ENCODE data around the gene RPL13.
A peak's percentile ranks its signal among the peaks of the same experiment; 100 is the strongest.
"Not testable (repeated sequence)": the region's sequence is repeated elsewhere in the genome, so short reads cannot be mapped to it uniquely, and the experiment has no call there.

The RPL13 gene

DNA sequence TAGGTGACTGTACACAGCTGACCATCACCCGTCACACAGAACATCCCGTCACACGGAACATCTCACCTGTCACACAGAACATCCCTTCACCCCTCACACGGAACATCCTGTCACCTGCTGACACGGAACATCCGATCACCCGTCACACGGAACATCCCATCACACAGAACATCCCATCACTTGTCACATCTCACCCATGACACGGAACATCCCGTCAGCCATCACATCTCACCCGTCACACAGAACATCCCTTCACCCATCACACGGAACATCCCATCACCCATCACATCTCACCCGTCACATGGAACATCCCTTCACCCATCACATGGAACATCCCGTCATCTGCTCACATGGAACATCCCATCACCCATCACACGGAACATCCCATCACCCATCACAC is 18.9 kb downstream of the RPL13 start:
- no peak for DNase-seq

DNA sequence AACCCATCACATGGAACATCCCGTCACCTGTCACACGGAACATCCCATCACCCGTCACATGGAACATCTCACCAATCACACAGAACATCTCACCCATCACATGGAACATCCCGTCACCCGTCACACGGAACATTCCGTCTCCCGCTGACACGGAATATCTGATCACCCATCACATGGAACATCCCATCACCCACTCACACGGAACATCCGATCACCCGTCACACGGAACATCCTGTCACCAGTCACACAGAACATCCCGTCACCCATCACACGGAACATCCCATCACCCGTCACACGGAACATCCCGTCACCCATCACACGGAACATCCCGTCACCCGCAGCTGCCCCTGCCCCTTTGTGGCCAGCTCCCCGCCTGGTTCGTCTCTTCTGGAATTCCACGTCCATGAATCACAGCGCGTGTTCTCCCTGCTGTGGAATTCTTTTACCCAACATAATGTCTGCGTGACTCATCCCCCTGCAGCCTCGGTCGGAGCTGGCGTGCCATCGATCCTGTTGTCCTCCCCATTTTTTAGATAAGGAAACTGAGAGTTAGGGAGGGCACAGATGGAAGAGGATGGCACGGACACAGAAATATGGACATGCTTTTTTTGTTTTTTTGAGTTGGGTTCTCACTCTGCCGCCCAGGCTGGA is 20.7 kb downstream of the RPL13 start:
- peak; percentile 87 for DNase-seq

DNA sequence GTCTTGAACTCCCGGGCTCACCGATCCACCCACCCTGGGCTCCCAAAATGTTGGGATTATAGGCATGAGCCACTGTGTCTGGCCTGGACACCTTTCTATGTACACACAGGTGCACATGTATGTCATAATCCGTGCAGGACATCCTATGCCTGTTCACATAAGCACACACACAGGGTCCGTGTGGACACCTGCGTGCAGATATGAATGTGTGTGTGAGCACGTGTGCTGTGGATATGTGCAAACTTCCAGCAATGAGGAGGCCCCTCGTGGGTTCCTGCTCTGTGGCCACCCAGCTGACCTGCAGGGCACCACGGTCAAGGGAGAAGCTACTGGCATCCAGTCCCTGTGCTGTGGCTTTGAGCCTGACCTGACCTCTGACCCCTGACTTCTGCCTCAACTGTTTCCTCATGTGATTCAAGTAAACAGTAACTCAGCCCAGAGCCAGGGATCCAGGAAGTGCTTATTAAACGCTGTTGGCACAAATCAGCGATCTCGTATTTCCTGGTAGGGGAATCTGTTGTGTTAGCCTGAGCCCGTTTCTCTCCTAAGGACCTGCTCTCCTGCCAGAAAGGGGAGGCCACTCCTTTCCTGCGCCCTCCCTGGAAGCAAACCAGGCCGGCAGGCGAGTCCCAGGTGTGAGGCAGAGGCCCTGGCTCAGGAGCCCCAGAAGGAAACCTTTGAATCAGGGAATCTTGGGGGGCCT is 21.5 kb downstream of the RPL13 start:
- no peak for DNase-seq

DNA sequence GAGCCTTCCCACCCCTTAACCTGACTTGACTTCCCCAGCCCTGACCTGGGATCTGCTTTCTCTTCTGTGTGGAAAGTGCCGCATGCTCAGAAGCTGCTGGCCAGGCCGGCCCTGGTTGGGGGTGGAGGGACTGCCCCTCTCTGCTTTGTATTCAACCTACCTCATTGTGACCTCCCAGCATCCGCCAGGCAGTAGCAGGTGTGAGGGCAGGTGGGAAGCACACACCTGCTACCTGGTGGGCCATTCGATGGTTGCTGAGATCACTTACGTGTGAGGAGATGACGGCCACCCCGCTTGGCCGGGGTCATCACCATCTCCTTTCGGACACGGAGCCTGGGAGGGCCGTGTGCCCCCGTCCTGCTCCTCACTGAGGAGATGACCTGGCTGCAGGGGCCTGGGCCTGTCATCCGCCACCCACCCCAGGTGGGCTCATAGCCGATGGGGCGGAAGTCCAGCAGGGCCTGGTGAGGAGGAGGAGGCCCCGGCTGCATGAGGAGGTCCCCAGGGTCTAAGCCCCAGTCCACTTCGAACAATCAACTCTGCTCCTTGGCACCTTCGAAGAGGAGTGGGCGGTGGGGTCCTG is 22.2 kb downstream of the RPL13 start:
- DNase-seq = no peak

DNA sequence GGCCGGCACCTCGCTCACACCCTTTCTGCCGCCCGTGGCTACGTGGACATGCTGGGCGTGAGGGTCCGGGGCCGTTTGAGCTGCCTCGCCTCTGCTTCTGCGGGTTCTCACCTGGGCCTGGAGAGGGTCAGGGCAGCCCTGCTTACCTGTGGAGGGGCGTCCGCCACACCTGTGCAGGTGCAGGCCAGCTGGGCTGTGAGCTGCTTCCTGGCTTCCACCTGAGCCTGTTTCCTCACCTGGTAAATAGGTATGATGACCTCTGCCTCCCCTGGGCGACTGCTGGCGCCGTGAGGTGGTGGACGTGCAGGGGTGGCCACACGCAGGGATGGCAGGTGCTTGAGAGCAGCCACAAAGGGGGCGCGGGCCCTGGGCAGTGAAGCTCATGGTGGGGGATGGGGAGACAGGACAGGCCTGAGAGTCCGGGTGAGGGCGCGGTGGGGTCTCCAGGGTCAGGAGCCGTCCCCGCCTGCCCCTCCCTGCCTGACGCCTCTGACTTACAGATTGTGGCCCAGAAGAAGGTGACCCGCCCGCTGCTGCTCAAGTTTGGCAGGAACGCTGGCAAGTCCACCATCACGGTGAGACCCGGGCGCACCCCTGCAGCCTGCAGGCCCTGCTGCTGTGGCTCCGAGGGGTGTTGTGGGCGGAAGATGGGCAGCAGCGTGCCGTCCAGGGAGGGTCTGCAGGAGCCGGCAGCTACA is 22.9 kb downstream of the RPL13 start:
- DNase-seq = no peak

DNA sequence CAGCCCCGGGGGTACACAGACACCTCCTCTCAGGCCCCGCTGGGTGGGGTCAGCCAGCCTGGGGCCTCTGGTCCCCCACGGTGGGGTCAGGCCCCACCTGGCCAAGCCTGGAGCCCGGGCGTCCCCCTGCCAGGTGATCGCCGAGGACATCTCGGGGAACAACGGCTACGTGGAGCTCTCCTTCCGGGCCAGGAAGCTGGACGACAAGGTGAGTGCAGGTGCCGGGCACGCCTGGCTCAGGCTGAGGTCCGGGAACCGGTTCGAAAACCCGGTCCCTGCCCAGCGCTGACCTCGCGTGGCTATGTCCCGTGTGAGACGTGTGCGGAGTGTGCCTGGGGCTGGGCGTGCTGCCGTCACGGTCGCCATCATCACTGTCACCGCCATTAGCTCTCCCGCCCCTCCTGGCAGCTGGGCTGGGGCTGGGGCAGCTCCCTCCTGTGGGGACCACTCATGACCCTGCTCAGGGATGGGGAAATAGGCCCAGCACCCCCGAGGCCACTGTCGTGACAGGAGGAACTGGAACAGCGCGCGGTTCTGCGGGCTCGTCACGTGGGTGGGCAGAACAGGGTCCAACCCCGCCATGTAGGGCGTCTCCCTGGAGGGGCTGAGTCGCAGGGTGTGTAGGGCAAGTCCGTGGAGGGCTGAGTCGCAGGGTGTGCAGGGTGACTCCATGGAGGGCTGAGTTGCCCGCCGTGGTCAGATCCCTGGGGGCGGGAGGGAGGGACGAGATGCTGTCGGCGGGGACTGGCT is 23.6 kb downstream of the RPL13 start:
- DNase-seq = no peak

DNA sequence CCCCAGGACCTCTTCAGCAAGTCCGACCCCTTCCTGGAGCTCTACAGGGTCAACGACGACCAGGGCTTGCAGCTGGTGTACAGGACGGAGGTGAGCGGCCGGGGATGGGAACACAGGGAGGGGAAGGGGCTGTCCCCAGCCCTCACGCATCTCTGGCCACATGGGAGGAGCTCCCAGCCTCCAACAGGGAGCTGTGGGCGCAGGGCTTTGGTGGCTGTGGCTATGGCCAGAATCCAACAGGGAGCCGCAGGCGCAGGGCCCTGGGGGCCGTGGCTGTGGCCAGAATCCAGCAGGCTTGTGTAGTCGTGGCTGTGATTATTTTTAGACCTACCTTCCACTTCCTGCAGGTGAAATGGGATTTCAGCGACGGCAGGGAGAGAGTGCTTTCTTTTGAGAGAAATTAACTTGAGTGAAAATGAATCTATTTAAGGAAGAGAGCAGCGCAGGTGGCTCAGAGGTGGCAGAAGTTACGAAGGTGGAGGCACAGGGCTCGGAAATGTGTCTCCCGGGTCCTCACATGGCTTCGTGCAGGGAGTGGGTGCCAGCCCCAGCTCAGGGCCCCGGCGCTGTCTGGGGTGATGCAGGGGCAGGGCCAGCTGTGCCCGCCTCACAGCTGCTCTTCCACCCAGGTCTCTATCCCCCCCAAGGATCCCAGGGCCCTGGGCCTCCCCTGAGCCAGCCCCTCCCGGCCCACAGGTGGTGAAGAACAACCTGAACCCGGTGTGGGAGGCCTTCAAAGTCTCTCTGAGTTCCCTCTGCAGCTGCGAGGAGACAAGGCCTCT is 24.5 kb downstream of the RPL13 start:
- no peak for DNase-seq

DNA sequence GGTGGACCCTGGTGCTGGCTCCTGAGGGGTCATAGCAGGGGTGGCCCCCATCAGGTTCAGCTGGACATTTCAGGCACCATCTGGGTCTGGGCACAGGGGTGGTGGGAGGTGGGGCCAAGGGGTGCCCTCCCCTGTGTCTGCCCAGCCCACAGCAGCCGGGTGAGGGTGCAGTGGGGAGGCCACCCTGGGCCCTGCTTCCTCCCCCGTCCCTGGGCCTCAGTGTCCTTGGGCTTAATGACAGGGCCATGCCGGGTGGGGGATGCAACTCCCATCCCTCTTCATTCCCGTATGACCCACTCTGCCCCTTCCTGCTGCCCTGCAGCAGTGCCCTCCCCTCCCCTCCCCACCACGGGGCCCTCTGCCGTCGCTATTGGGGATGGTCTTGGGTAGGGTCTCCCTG is 25.7 kb downstream of the RPL13 start:
- no peak for DNase-seq

DNA sequence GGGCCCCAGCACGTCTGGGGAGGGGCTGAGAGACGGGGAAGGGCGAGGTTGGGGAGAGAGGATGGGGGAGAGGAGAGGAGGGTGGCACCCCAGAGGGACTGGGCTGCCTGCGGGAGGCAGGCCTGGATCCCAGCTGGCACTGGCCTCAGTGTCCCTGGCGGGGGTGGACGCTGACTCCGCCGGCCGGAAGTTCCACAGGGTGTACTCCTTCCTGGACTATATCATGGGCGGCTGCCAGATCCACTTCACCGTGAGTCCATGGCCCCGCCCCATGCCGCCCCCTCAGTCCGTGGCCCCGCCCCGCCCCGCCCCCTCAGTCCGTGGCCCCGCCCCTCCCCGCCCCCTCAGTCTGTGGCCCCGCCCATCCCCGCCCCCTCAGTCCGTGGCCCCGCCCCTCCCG is 26.4 kb downstream of the RPL13 start:
- peak; percentile 19 for DNase-seq

DNA sequence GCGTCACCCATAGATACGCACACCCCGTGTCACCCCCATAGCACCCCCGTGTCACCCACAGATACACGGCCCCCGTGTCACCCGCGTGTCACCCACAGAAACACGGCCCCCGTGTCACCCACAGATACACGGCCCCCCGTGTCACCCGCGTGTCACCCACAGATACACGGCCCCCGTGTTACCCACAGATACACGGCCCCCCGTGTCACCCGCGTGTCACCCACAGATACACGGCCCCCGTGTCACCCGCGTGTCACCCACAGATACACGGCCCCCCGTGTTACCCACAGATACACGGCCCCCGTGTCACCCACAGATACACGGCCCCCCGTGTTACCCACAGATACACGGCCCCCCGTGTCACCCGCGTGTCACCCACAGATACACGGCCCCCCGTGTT is 27.2 kb downstream of the RPL13 start:
- not testable (repeated sequence) for DNase-seq

DNA sequence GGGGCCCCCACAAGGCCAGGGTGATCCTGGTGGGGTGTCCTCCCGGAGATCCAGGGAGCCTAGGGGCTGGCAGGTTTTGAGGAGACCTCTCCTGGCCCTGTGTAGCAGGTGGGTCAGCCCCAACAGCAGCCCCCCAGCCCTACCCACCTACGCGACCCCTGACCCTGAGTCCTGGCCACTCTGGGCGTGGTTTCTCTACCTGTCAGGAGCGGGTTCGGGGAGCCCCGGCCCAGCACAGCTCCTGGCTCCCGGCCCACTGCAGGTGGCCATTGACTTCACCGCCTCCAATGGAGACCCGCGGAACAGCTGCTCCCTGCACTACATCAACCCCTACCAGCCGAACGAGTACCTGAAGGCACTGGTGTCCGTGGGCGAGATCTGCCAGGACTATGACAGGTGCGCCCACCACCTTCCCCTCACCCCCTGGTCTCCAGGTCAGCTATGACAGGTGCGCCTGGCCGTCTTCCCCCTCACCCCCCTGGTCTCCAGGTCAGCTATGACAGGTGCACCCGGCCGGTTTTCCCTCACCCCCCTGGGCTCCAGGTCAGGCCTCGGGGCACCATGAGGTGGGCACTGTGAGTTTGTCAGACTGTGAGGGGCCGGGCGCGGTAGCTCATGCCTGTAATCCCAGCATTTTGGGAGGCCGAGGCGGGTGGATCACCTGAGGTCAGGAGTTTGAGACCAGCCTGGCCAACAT is 28.1 kb downstream of the RPL13 start:
- no peak for DNase-seq

DNA sequence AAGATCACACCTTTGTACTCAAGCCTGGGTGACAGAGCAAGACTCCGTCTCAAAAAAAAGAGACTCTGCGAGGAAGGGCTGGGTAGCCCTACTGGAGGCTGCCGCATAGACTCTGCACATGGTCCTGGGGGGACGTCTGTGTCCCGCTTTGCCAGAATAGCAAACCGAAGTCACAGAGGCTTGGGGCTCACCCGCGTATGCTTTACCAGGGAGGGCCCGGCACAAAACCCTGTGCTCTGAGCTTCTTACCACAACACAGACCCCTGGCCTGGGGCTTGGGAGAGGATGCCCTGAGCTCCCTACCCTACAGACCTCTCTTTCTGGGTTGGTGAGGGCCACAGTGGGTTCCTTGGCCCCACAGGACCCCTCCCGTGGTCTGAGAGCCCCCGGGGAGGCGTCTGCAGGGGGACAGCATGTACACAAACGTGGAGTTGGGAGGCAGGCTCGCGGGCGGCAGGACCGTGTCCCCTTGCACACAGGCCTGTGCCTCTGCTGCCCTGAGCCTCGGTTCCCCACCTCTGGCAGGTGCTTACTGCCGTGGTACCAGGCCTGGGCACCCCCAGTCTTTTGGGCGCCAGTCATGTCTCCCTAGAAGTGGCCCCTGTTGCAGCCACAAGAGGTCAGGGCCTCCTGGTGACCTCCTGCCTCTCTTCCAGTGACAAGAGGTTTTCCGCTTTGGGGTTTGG is 28.9 kb downstream of the RPL13 start:
- no peak for DNase-seq

DNA sequence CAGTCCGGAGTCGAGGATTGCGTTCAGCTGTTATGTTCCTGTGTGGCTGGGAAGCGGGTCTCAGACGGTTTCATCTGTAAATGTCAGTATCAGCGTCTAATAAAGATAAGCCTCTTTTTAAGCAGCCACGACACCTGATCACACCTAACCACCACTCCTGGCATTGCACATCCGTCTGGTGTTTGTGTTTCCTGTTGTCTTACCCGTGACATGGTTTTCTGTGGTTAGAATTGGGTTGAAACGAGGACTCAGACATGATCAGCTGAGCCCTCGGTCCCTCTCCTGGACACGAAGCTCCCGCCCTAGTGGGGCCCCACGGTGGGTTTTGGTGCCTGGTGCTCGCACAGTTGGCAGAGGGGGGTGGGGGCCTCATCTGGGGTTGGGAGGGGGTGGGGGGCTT is 33.4 kb downstream of the RPL13 start:
- no peak for DNase-seq

DNA sequence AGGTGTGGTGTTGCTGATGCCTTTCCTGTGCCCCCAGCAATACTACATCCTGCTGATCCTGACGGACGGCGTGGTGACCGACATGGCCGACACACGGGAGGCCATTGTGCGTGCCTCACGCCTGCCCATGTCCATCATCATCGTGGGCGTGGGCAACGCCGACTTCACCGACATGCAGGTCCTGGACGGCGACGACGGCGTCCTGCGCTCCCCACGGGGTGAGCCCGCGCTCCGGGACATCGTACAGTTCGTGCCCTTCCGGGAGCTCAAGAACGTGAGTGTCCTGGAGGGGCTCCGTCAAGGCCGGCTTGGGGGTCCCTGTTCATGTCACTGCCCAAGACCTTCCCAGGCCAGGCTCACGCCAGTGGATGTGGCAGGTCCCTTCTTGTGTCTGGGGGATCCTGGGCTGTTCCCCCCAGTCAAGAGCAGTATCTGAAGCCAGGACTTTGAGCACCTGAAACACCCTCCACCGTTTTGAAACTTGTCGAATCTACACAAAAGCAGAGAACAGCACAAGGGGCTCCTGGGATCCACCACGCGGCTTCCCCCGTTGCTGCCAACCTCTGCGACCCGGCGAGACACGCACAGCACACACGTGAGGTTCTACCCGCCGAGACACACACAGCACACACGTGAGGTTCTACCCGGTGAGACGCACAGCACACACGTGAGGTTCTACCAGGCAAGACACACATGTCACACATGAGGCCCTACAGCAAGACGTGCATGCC is 35.0 kb downstream of the RPL13 start:
- no peak for DNase-seq

DNA sequence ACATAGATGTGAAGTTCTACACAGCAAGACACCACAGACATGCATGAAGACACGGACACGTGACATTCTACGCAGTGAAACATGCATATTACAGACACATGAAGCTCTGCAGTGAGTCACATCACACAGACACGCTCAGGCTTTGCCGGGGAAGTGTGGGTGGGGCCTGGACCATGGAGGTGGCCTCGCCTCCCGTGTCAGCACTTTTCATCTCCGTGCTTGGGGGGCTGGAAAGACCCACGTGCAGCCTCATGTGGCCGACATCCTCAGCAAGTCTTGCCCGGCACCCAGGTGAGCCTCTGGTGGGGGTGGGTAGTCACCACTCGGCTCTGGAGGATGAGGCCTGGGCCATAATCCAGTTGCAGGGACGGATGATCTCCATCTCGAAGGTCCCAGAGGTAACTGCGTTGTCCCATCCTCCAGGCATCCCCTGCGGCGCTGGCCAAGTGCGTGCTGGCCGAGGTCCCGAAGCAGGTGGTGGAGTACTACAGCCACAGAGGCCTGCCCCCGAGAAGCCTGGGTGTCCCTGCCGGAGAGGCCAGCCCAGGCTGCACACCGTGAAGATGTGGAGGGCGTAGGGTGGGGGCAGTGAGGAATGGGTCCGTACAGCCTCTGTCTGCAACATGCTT is 35.7 kb downstream of the RPL13 start:
- no peak for DNase-seq

DNA sequence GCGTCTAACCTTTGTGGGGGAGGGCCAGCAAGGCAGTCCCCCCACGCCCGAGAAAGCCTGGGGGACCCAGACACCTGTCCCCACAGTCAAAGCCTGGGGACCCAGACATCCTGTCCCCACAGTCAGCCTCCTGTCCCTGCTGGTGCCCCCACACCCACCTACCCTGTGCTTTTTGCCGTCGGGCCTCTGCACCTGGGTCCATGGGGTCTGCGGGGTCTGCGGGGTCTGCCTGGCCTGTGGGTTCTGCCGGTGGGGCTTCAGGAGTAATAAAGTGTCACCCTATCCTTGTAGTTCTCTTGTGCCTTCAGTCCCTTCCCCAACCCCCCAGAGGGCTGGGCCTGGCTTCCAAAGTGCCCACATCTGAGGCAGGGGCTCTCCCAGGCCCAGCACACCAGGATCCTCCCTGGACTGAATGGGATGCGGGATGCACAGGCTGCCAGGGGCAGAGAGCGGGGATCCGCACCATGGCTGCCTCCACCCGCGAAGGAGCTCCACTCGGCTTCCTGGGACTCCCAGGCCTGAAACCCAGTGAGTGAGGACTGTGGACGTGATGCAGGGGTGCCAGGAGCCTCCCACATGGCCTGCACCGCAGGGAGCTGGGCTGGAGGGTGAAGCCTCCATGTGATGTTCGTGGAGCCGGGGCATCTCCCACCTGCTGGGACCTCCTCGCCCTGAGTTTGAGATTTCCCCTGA is 36.6 kb downstream of the RPL13 start:
- DNase-seq = no peak

DNA sequence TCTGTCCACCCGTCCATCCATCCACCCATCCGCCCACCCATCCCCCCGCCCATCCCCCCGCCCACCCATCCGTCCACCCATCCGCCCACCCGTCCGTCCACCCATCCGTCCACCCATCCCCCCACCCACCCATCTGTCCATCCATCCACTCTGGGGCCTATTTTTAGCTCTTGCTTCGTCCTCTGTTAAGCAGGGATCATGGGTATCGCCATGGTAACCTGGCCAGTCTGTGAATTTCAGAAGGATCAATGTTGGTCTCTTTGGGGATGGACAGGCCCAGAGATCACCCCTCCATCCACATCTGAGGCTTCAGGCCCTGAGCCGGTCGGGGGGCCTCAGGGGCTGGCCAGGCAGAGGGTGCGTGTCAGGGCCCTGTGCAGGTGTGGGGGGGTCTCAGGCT is 37.7 kb downstream of the RPL13 start:
- peak; percentile 11 for DNase-seq

DNA sequence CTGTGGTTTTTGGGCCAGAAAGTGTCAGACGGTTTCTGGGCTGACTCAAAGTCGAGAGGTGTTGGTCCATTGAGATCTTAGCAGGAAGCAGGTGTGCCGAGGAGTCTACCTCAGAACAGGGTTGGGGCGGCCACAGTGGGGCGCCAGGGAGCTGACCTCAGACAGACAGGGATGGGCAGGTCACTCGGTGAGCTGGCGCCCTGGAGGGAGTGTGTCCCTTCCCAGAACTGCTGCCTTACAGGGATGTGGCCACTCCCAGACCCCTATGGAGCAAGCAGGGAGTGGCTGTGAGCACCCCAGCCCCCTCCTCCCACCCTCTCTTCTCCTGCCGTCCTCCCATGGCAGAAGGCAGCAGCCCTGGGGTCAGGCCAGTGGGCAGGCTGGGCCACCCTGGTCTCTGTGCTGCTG is 39.0 kb downstream of the RPL13 start:
- DNase-seq = no peak

DNA sequence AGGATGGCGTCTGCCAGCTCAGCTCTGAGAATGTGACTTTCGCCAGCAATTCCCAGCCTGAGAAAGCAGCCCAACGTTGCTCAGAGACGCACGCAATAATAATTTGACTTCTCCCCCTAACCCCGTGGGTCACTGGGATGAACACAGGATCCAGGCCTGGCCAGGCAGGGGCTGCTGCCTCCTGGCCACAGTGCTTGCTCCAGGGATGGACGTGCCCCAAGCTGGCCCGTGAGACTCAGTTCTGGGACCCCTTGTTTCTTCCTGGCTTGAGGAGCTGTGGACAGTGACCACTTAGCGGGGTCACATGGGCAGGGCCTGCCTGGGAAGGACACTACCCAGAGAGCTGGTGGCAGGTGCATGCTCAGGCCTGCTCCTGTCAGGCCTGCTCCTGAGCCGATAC is 39.4 kb downstream of the RPL13 start:
- DNase-seq = no peak
